HG03442 (cell line): Measurements from ENCODE around the gene RPRD2.

Experiments used
- ATAC-seq: cut with Tn5 transposase; IDR thresholded peaks from one replicate; pipeline ENCODE4 v1.9.1; 2021; ENCODE audit warnings: mild to moderate bottlenecking, moderate library complexity; ENCODE audit not compliant: unreplicated experiment

RPRD2 gene

GRCh38 chr1:150513351-150513791 lies 149.4 kb downstream of the RPRD2 start:
- no peak for ATAC-seq

GRCh38 chr1:150514260-150514659 lies 150.3 kb downstream of the RPRD2 start:
- no peak for ATAC-seq

DNA sequence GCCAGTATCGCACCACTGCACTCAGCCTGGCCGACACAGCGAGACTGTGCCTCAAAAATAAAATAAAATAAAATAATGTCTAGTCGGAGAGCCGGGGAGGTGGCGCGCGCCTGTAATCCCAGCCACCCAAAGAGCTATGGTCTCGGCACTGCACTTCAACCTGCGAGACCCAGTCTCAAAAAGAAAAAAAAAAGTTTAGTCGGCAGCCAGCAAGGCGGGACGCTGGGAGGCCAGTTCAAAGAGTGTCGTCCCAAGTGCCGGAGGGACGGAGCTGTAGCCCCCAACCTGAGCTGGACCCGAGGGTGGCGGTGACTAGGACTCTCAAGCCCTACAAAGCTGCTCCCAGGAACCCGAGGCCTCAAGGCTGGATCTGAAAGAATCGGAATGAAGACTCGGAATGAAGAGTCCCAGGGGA lies 151.0 kb downstream of the RPRD2 start:
- ATAC-seq, result no peak

- ATAC-seq, result peak; percentile 97
Measured at GRCh38 chr1:150515328-150516049, 151.5 kb downstream of the RPRD2 start, which contains the start of gene FALEC. TSS of gene FALEC (plus strand) at chr1:150515752.

DNA sequence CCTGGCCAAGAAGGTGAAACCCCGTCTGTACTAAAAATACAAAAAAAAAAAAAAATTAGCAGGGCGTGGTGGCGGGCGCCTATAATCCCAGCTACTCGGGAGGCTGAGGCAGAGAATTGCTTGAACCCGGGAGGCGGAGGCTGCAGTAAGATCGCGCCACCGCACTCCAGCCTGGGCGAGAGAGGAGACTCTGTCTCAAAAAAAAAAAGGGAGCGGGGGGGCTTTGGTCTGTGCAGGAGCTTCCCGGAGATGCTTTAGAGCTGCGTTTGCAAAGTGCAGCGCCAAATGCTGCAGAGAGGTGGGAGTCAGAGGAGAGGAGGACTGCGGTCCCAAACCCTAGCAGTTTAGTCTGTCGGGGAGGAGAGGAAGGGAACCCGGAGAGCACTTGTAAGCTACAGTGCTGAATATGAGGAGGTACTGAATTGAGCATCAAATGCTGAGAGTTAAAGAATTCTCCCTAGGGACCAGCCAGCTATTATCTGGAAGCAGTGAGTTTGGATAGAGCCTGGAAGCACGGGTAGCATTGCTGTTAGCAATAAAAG lies 152.2 kb downstream of the RPRD2 start:
- ATAC-seq, result no peak

- no peak for ATAC-seq
Measured at GRCh38 chr1:150516616-150517015, 152.7 kb downstream of the RPRD2 start.

DNA sequence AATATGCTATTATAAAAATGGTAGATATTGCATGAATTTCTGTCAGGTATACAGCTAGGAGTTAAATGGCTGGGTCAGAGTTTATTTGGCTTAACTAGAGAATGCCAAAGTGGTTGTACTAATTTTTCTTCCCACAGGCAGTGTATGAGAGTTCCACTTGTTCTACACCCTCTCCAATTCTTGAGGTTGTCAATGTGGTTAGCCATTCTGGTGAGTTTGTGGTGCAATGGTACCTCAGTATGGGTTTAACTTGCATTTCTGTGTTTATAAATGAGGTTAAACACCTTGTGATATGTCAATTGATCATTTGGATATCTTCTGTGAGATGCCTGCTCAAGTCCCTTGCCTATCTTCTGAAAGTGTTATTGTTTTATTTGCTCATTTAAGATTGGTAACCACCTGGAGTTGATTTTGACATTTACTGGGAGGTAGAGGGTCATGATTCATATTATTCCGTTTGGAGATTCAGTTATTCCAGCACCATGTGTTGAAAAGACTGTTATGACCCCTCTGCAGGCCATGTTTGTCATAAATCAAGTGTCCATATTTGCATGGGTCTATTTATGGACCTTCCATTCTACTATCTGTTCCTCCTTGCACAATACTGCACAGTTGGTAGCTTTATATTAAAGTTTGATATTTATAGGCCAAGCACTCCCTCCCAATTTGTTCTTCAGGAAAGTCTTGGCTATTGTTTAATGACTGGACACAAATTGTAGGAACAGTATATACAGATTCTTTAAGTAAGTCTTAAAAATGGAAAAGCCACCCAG lies 157.4 kb downstream of the RPRD2 start:
- ATAC-seq, result no peak

GRCh38 chr1:150525348-150525747 lies 161.4 kb downstream of the RPRD2 start:
- ATAC-seq, result no peak
